ENCODE data around the gene DNAH6. TPM values are rescaled to one million over a fixed set of nuclear protein-coding genes. Genes with fewer than 3 reads are reported as not detected.

The DNAH6 gene
- total RNA-seq, 1 experiment from 2014 or later = 0.26 TPM

DNA sequence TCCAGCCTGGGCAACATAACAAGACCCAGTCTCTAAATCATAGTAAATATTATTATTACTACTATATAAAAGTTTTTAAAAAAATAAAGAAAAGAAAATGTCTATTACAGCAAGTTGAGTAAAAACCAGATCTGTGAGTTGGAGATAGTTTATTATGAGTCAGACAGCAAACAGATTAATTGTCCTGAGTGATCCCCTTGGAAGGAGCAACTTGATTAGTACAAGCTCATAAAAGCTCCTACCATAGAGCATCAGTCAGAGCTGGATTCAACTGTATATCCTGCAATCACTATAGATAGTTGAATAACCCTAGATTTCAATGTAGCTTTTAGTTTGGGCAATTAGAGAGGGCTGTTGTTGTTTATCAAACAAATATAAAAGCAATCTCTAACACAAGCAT, 280.5 kb downstream of the DNAH6 start:
- Histone ChIP-seq H2BK12ac (ENCODE audit: insufficient read length, low read depth, low read length) (no peak overlapping the region), H2AFZ (ENCODE audit: low read length) (no peak overlapping the region)

More for the DNA sequence above, 280.5 kb downstream of the DNAH6 start:
- Histone ChIP-seq H4K8ac (replicated peaks; ENCODE audit: insufficient read length, low read depth, low read length) (no peak overlapping the region), H4K20me1 (ENCODE audit: control insufficient read depth, insufficient read depth, insufficient read length) (no peaks in the 10 kb centered on the region), H3K27me3 (ENCODE audit: insufficient read depth, low read length) (no peaks in the 10 kb centered on the region), H3K14ac (ENCODE audit: insufficient read depth, low read length) (no peak overlapping the region), H3K4ac (ENCODE audit: low read depth, low read length) (no peak overlapping the region), H4K5ac (ENCODE audit: insufficient read length, low read depth, low read length) (no peak overlapping the region), H3K56ac (ENCODE audit: insufficient read length, low read depth, low read length) (no peak overlapping the region), H2BK120ac (ENCODE audit: low read depth, low read length, poor library complexity, severe bottlenecking) (no peak overlapping the region), H3K4me1 (ENCODE audit: insufficient read depth, low read length) (peaks cover 8% of the 10 kb centered on the region), H3K9ac (ENCODE audit: extremely low read depth, insufficient read length, low read length) (no peak overlapping the region), H3K23ac (ENCODE audit: insufficient read length, low read depth, low read length) (no peak overlapping the region), H2BK20ac (ENCODE audit: low read depth, low read length, poor library complexity, severe bottlenecking) (no peak overlapping the region), H3K27ac (ENCODE audit: insufficient read length, low read depth, low read length) (no peak overlapping the region), H2BK15ac (ENCODE audit: low read depth, low read length) (no peak overlapping the region), H3K9me3 (ENCODE audit: control insufficient read depth, low read depth, low read length) (no peaks in the 10 kb centered on the region), H2BK5ac (ENCODE audit: insufficient read length, low read length) (no peak overlapping the region), H3T11ph (ENCODE audit: low read length) (no peak overlapping the region), H3K79me1 (ENCODE audit: insufficient read depth, low read depth, low read length, poor library complexity, severe bottlenecking) (no peaks in the 10 kb centered on the region), H3K18ac (ENCODE audit: insufficient read length, low read depth, low read length) (no peak overlapping the region), H3K23me2 (ENCODE audit: insufficient read length, low read depth, low read length, poor library complexity, severe bottlenecking) (no peaks in the 10 kb centered on the region), H3K4me2 (ENCODE audit: insufficient read depth, insufficient read length, low read length) (no peak overlapping the region), H4K91ac (ENCODE audit: insufficient read length, low read depth, low read length) (no peak overlapping the region), H2AK5ac (ENCODE audit: insufficient read length, low read length) (no peak overlapping the region), H3K79me2 (ENCODE audit: insufficient read depth, low read length) (no peaks in the 10 kb centered on the region)
- Mint-ChIP-seq H3K9me3 (peaks cover 0 to 5% of the 10 kb centered on the region in 2 experiments; a peak in 3 of 5 replicates), H3K27ac (no peak overlapping the region), H3K4me3 (no peak overlapping the region), H3K27me3 (ENCODE audit: low read depth) (peaks cover 1% of the 10 kb centered on the region; the same call in 1 of the 2 replicates), H3K36me3 (ENCODE audit: insufficient read depth in 1 of 3, low read depth in 3 of 3) (0 out of 7 replicates have a peak, but pooled peaks cover 0 to under 1% (median under 1%) of the 10 kb centered on the region in 3 experiments), H3K4me1 (peaks cover 23 to 28% of the 10 kb centered on the region in 2 experiments)
- TF ChIP-seq, protein P1, sequence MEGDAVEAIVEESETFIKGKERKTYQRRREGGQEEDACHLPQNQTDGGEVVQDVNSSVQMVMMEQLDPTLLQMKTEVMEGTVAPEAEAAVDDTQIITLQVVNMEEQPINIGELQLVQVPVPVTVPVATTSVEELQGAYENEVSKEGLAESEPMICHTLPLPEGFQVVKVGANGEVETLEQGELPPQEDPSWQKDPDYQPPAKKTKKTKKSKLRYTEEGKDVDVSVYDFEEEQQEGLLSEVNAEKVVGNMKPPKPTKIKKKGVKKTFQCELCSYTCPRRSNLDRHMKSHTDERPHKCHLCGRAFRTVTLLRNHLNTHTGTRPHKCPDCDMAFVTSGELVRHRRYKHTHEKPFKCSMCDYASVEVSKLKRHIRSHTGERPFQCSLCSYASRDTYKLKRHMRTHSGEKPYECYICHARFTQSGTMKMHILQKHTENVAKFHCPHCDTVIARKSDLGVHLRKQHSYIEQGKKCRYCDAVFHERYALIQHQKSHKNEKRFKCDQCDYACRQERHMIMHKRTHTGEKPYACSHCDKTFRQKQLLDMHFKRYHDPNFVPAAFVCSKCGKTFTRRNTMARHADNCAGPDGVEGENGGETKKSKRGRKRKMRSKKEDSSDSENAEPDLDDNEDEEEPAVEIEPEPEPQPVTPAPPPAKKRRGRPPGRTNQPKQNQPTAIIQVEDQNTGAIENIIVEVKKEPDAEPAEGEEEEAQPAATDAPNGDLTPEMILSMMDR (conservative IDR thresholded peaks at IDR 0.05) = no peak
- DNase-seq = no peak
